A673 (cell line): ENCODE measurements around the gene CHRD. TPM values are rescaled to one million over a fixed set of nuclear protein-coding genes. Genes with fewer than 3 reads are reported as not detected.

Source experiments
- BruUV-seq: library from RNA; stranded (reverse); fragments of 400-500 nt; replicated peaks from 2 replicates; lab custom pipeline; 2021; lab: Mats Ljungman, UMichigan
- CTCF ChIA-PET: fragments of 300-600 bp; sonication (Branson Sonifier 250); formaldehyde crosslinking; loops from one replicate; lab custom pipeline; 2022; ENCODE audit warnings: antibody characterized with exemption; lab: Charles Lee
- POLR2A ChIA-PET: fragments of 300-600 bp; sonication (Branson Sonifier 250); formaldehyde crosslinking; loops from one replicate; lab custom pipeline; 2022; ENCODE audit warnings: antibody characterized with exemption; ENCODE audit not compliant: low non-redundant PET; lab: Charles Lee
- DNase-seq: peaks from one replicate; pipeline ENCODE4 v3.0.0-alpha.2; 2015; ENCODE audit warnings: low spot score
- H3K27ac ChIP-seq: fragments of 200-600 bp; sonication (generic); 2 replicates; pipeline ENCODE4 v1.5.1; 2016; ENCODE audit warnings: mixed run types, low read depth, mild to moderate bottlenecking, mixed read lengths, antibody characterized with exemption, low read length; ENCODE audit not compliant: poor library complexity, severe bottlenecking
- H3K27me3 ChIP-seq: fragments of 200-600 bp; sonication (generic); replicated peaks from 2 replicates; pipeline ENCODE4 v1.6.1; 2017; ENCODE audit warnings: mixed run types, low read depth, mild to moderate bottlenecking, mixed read lengths, antibody characterized with exemption, low read length; ENCODE audit not compliant: insufficient read depth, poor library complexity
- H3K36me3 ChIP-seq: fragments of 200-600 bp; sonication (generic); 2 replicates; pipeline ENCODE4 v1.6.1; 2016; ENCODE audit warnings: mixed run types, mild to moderate bottlenecking, mixed read lengths, antibody characterized with exemption, low read length; ENCODE audit not compliant: insufficient read depth, poor library complexity, severe bottlenecking
- H3K4me1 ChIP-seq: fragments of 200-600 bp; sonication (generic); 2 replicates; pipeline ENCODE4 v1.6.1; 2017; ENCODE audit warnings: mixed run types, mild to moderate bottlenecking, mixed read lengths, antibody characterized with exemption, low read length; ENCODE audit not compliant: insufficient read depth, poor library complexity, severe bottlenecking
- H3K4me3 ChIP-seq: fragments of 200-600 bp; sonication (generic); 2 replicates; pipeline ENCODE4 v1.5.1; 2016; ENCODE audit warnings: low read depth, mixed run types, mild to moderate bottlenecking, mixed read lengths, low read length; ENCODE audit not compliant: poor library complexity, severe bottlenecking
- H3K9me3 ChIP-seq: fragments of 200-600 bp; sonication (generic); 2 replicates; pipeline ENCODE4 v1.6.1; 2016; ENCODE audit warnings: mixed run types, low read depth, mild to moderate bottlenecking, mixed read lengths, antibody characterized with exemption, low read length; ENCODE audit not compliant: poor library complexity, severe bottlenecking
- EZH2 ChIP-seq: fragments of 200-600 bp; sonication (generic); IDR thresholded peaks from 2 replicates; pipeline ENCODE4 v1.6.1; 2017; ENCODE audit warnings: borderline replicate concordance, low read depth, mild to moderate bottlenecking, mixed read lengths, antibody characterized with exemption, low read length; ENCODE audit not compliant: poor library complexity, severe bottlenecking
- intact Hi-C: fragments of 100-400 bp; cut with micrococcal nuclease; formaldehyde crosslinking; loops from one replicate; pipeline ENCODE4 v1.10.0; 2022; ENCODE audit not compliant: unreplicated experiment
- total RNA-seq: library from RNA; stranded (reverse); gene quantifications from 2 replicates; pipeline ENCODE4 v1.2.3, GENCODE V29; 2021
- TF ChIP-seq, protein P1 (sequence below): fragments of 300-800, 200-600 bp; sonication (generic); conservative IDR thresholded peaks from 2 replicates; pipeline ENCODE4 v1.5.1; 2017; ENCODE audit warnings: low read depth, mild to moderate bottlenecking, antibody characterized with exemption, low read length, moderate library complexity, mixed read lengths

CHRD gene
- total RNA-seq, 1 experiment from 2014 or later, result 0.06 TPM

DNA sequence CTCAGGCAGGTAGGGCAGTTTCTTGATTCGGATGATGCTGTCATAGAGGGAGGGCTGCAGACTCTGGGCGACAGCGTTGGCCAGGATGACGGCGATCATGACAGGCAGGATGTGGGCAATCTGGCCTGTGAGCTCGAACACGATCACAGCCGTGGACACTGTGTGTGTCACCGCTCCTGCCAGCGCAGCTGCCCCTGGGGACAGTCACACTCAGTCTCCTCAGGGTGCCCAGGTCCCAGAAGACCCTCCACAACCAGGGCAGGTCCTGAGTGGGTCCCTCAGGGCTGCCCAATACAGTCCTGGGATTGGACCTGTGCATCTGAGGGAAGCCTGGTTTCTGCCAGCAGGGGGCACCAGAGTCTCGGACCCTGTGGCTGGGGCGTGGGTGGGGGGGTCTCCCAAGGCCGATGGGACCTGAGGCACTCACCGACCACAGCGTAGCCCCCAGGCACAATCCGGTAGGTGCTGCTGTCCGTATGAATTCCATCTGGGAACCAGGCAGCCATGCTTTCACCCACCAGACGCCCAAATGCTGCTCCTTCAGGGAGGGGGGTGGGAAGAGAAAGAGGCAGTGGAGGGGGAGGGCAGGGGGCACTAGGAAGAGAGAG lies 25.6 kb upstream of the CHRD start:
- TF ChIP-seq EZH2, result no peak
- TF ChIP-seq, protein P1, sequence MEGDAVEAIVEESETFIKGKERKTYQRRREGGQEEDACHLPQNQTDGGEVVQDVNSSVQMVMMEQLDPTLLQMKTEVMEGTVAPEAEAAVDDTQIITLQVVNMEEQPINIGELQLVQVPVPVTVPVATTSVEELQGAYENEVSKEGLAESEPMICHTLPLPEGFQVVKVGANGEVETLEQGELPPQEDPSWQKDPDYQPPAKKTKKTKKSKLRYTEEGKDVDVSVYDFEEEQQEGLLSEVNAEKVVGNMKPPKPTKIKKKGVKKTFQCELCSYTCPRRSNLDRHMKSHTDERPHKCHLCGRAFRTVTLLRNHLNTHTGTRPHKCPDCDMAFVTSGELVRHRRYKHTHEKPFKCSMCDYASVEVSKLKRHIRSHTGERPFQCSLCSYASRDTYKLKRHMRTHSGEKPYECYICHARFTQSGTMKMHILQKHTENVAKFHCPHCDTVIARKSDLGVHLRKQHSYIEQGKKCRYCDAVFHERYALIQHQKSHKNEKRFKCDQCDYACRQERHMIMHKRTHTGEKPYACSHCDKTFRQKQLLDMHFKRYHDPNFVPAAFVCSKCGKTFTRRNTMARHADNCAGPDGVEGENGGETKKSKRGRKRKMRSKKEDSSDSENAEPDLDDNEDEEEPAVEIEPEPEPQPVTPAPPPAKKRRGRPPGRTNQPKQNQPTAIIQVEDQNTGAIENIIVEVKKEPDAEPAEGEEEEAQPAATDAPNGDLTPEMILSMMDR, result peak; percentile 86
- no TSS peak for BruUV-seq
- Histone ChIP-seq H3K9me3 (no peaks in the 10 kb centered on the region), H3K36me3 (peaks cover 5% of the 10 kb centered on the region), H3K27me3 (no peaks in the 10 kb centered on the region), H3K4me1 (no peaks in the 10 kb centered on the region), H3K4me3 (no peak overlapping the region), H3K27ac (no peak overlapping the region)
- ChIA-PET CTCF (interaction anchor here (0.9 to 1.1 kb wide), 3 partner anchors 8 to 160 kb away, joined by 4 to 5 read pairs (median 4); no protein-coding TSS in a partner anchor), POLR2A (no interaction called here)
- peak; percentile 50 for DNase-seq
- intact Hi-C loops, result no loop called here

DNA sequence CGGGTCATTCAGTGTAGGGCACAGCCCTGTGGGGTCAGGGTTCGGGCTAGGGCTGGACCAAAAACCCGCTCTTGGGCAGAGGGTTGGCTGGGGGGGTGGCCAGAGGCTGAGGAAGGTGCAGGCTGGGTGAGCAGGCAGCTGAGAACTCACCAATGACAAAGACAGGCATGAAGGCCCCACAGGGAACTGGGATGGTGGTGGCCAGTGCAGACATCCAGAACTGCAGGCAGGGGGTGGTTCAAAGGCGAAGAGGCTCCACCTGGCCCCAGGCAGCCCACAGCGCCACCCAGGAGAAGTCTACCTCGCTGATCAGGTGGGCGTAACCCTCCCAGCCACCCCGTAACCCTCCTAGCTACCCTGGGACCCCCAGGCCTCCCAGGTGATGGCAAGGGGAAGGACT lies 25.1 kb upstream of the CHRD start:
- Histone ChIP-seq H3K4me3 (no peak overlapping the region), H3K27me3 (no peaks in the 10 kb centered on the region), H3K9me3 (no peaks in the 10 kb centered on the region), H3K27ac (no peak overlapping the region), H3K36me3 (peaks cover 5% of the 10 kb centered on the region), H3K4me1 (no peaks in the 10 kb centered on the region)
- BruUV-seq, result no TSS peak
- POLR2A ChIA-PET, result no interaction called here
- TF ChIP-seq EZH2, result no peak
- TF ChIP-seq, protein P1, result no peak
- CTCF ChIA-PET, result interaction anchor here (0.7 kb wide), 1 partner anchor 159 kb away, joined by 3 read pairs; no protein-coding TSS in a partner anchor
- intact Hi-C loops, result no loop called here
- no peak for DNase-seq

DNA sequence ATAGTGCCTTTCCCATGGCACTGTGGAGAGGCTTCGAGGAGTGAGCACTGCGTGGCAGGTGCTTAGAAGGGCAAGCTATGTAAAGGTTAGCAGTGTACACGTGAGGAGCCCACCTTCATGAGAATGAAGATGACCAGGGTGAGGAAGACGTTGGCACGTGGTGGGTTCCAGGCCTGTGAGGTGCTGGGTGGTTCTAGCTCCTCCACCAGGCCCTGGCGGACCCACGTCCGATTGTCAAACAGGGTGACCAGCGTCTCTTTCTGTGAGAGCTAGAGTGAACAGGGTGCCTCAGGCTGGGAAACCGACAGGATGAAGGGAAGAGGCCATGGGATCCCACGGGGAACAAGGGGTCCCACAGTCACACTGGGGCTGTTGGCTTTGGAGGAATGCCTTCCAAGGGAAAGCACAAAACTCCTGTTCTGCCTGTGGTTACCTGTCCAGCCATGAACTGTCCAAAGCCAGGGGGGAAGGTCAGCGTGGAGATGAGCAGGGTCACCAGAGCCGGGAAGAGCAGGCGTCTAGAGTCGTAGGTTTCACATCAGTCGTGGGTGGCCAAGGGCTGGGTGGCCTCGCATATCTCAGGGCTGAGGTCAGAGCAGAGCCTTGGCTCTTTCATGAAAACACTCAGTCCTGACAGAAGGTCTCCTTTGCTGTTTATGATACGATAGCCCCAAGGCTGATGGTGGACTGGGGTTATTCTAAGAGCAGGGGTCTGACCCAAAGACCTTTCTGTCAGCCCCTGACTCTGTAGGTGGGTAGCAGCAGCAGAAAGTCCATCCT lies 24.4 kb upstream of the CHRD start:
- intact Hi-C loops, result no loop called here
- no TSS peak for BruUV-seq
- peaks cover 4% of the 10 kb centered on the region for H3K4me1 ChIP-seq
- no peak overlapping the region for H3K4me3 ChIP-seq
- DNase-seq, result no peak
- ChIA-PET POLR2A (no interaction called here), CTCF (interaction anchor here (0.7 kb wide), 1 partner anchor 158 kb away, joined by 3 read pairs; no protein-coding TSS in a partner anchor)
- H3K27ac ChIP-seq, result no peak overlapping the region
- H3K36me3 ChIP-seq, result peaks cover 5% of the 10 kb centered on the region
- H3K9me3 ChIP-seq, result no peaks in the 10 kb centered on the region
- H3K27me3 ChIP-seq, result no peaks in the 10 kb centered on the region
- TF ChIP-seq EZH2, result no peak
- TF ChIP-seq, protein P1, result no peak
